Stimulated activated CD4-positive, alpha-beta T cell treated with anti-CD3 and anti-CD28 coated beads, Interleukin-12 subunit alpha, Interleukin-12 subunit beta, amount 100 ng/mL, for 48 hours (primary cell): ENCODE data around the gene ZNF385A.

Source experiments
- DNase-seq, 3 donors: peaks; one replicate each; pipeline ENCODE4 v3.0.0-alpha.2; 2020; ENCODE audit warnings: low read depth in 2 of 3, low spot score in 1 of 3

ZNF385A gene

GRCh38 chr12:54393743-54394142, 9.2 kb upstream of the ZNF385A start:
- DNase-seq = no peak

GRCh38 chr12:54393207-54393609, 8.7 kb upstream of the ZNF385A start:
- no peak for DNase-seq

- DNase-seq = no peak
Measured at GRCh38 chr12:54392485-54393206, 8.1 kb upstream of the ZNF385A start.

- peak in 2 of 3 donors; percentile 46 to 56 for DNase-seq
Measured at GRCh38 chr12:54390668-54391551, 6.4 kb upstream of the ZNF385A start.

GRCh38 chr12:54390176-54390667, 5.7 kb upstream of the ZNF385A start:
- DNase-seq = no peak

GRCh38 chr12:54389607-54390175, 5.2 kb upstream of the ZNF385A start:
- DNase-seq = no peak

- DNase-seq = no peak
Measured at GRCh38 chr12:54389134-54389508, 4.6 kb upstream of the ZNF385A start.

- DNase-seq = no peak
Measured at GRCh38 chr12:54388237-54389133, 4.0 kb upstream of the ZNF385A start.

- no peak for DNase-seq
Measured at GRCh38 chr12:54387114-54387467, 2.6 kb upstream of the ZNF385A start.

GRCh38 chr12:54386403-54387113, 2.0 kb upstream of the ZNF385A start:
- no peak for DNase-seq

GRCh38 chr12:54385251-54385914, 850 bp upstream of the ZNF385A start:
- DNase-seq = no peak

GRCh38 chr12:54383041-54383609, 1.4 kb downstream of the ZNF385A start:
- DNase-seq = peak in 1 of 3 donors; percentile 30

- no peak for DNase-seq
Measured at GRCh38 chr12:54381136-54381535, 3.4 kb downstream of the ZNF385A start.

- peak; percentile 81 to 91 (median 90) for DNase-seq
Measured at GRCh38 chr12:54379398-54380201, 4.9 kb downstream of the ZNF385A start.

GRCh38 chr12:54378796-54379397, 5.6 kb downstream of the ZNF385A start:
- no peak for DNase-seq

GRCh38 chr12:54377797-54378515, 6.6 kb downstream of the ZNF385A start:
- no peak for DNase-seq

- DNase-seq = no peak
Measured at GRCh38 chr12:54377007-54377406, 7.5 kb downstream of the ZNF385A start.
